T-cell (primary cell): Measurements from ENCODE around the gene DEK. TPM values are rescaled to one million over a fixed set of nuclear protein-coding genes. Genes with fewer than 3 reads are reported as not detected.
"Not testable (repeated sequence)": the region's sequence is repeated elsewhere in the genome, so short reads cannot be mapped to it uniquely, and the experiment has no call there.

ENCODE experiments used
- ATAC-seq, 4 experiments: fragments of 200-7000 bp in 3 of 4; fragments of 150-1000 bp in 1 of 4; cut with Tn5 transposase; replicated peaks in 1 of 4; 1 replicate in 3 of 4; 2 replicates in 1 of 4; pipeline ENCODE4 v1.10.0; 2021; ENCODE audit warnings: moderate library complexity in 3 of 4, mild to moderate bottlenecking in 2 of 4, moderate number of reproducible peaks in 1 of 4
- CTCF ChIA-PET, 2 donors: fragments of 300-600 bp; sonication (Branson Sonifier 250); formaldehyde crosslinking; loops; one replicate each; lab custom pipeline; 2022; ENCODE audit warnings: antibody characterized with exemption in 2 of 2; lab: Charles Lee
- POLR2A ChIA-PET, 2 donors: fragments of 300-600 bp; sonication (Branson Sonifier 250); formaldehyde crosslinking; loops; one replicate each; lab custom pipeline; 2022; ENCODE audit warnings: antibody characterized with exemption in 2 of 2; lab: Charles Lee
- DNase-seq, 35 experiments: peaks; one replicate each; pipeline versions ENCODE4 v3.0.0 to v3.0.0-alpha.2; 2013 to 2023
- H3K27ac ChIP-seq: one replicate; pipeline ENCODE4 v1.5.1; 2013; ENCODE audit warnings: low read length
- H3K27me3 ChIP-seq, 2 experiments: replicated peaks in 1 of 2; 1 replicate in 1 of 2; 2 replicates in 1 of 2; pipeline versions ENCODE4 v1.6.1 to v1.7.0; 2013; ENCODE audit warnings: low read length in 1 of 2, mixed read lengths in 1 of 2; ENCODE audit not compliant: control insufficient read depth in 2 of 2, insufficient read depth in 2 of 2; ENCODE audit errors: extremely low read depth in 1 of 2
- H3K36me3 ChIP-seq, 2 donors: 1 replicate in 1 of 2; 2 replicates in 1 of 2; pipeline versions ENCODE4 v1.6.1 to v1.7.0; 2013; ENCODE audit warnings: low read length in 1 of 2; ENCODE audit not compliant: control insufficient read depth in 2 of 2, insufficient read depth in 1 of 2; ENCODE audit errors: extremely low read depth in 1 of 2
- H3K4me1 ChIP-seq, 2 experiments: 1 replicate in 1 of 2; 2 replicates in 1 of 2; pipeline versions ENCODE4 v1.6.1 to v1.7.0; 2013; ENCODE audit warnings: low read length in 2 of 2, mixed read lengths in 1 of 2; ENCODE audit not compliant: insufficient read depth in 2 of 2, control insufficient read depth in 1 of 2; ENCODE audit errors: extremely low read depth in 1 of 2
- H3K4me3 ChIP-seq, 2 donors: 1 replicate in 1 of 2; 2 replicates in 1 of 2; pipeline versions ENCODE4 v1.5.1 to v1.7.0; 2013; ENCODE audit warnings: mild to moderate bottlenecking in 2 of 2, low read length in 1 of 2, moderate library complexity in 1 of 2; ENCODE audit not compliant: control insufficient read depth in 1 of 2; ENCODE audit errors: extremely low read depth in 1 of 2
- H3K9me3 ChIP-seq: 2 replicates; pipeline ENCODE4 v1.7.0; 2013
- H3K27ac Mint-ChIP-seq, 2 donors: one replicate each; pipeline ENCODE4 v1.8.0; 2020 to 2021; ENCODE audit warnings: mild to moderate bottlenecking in 2 of 2, mixed read lengths in 2 of 2
- H3K27me3 Mint-ChIP-seq, 2 donors: one replicate each; pipeline ENCODE4 v1.8.0; 2021 to 2022; ENCODE audit warnings: mixed read lengths in 2 of 2
- H3K36me3 Mint-ChIP-seq: one replicate; pipeline ENCODE4 v1.8.0; 2021; ENCODE audit warnings: mixed read lengths
- H3K4me1 Mint-ChIP-seq, 3 donors: one replicate each; pipeline ENCODE4 v1.8.0; 2020 to 2022; ENCODE audit warnings: mixed read lengths in 3 of 3, mild to moderate bottlenecking in 1 of 3
- H3K4me3 Mint-ChIP-seq, 3 donors: one replicate each; pipeline ENCODE4 v1.8.0; 2020 to 2022; ENCODE audit warnings: mild to moderate bottlenecking in 3 of 3, mixed read lengths in 3 of 3, moderate library complexity in 3 of 3
- H3K9me3 Mint-ChIP-seq, 3 donors: one replicate each; pipeline ENCODE4 v1.8.0; 2020 to 2022; ENCODE audit warnings: mixed read lengths in 3 of 3
- WGBS: methylation state at CpG from one replicate; pipeline ENCODE4 v1.1.5; 2013; ENCODE audit warnings: missing lambda C conversion rate; ENCODE audit not compliant: insufficient coverage; 5-methylcytosine and 5-hydroxymethylcytosine counted together
- total RNA-seq, 35 experiments: library from RNA in 6 of 35; stranded (reverse) in 6 of 35; fragments of 120-200 nt in 1 of 35; gene quantifications; one replicate each; pipeline versions ENCODE4 v1.2.1 to v1.2.4 and lab custom pipeline; 2013 to 2026

Gene DEK
- total RNA-seq, 5 donors from 2014 or later (not counting 1 experiment from before 2014, with no cell fraction given), result 60.7 to 113 (median 103) TPM

DNA sequence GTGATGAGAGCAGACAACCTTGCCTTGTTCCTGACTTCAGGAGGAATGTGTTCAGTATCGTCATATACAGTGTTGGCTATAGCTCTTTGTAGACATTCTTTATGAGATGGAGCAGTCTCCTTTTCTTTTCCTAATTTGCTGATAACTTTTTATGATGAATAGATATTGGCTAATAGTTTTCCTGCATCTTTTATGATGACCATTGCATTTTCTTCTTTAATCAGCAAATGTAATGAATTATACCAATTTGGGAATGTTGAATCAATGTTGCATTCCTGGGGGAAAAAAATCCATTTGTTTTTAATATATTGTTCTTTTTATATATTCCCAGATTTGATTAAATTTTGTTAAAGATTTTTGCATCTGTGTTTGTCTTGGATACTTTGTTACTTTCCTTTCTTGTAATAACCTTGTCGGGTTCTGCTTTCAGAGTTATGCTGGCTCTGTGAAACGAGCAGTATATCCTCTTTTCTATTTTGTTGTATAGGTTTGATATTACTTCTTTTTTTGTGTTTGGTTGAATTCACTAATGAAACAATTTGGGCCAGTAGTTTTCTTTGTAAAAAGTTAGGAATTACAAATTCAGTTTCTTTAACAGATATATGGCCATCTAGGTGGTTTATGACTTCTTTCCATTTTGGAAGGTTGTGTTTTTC, 85.2 kb downstream of the DEK start:
- peaks cover 16 to 20% (median 16%) of the 10 kb centered on the region in 3 donors for H3K4me1 Mint-ChIP-seq
- H3K4me3 Mint-ChIP-seq, result no peak overlapping the region
- peaks cover 77% of the 10 kb centered on the region for H3K36me3 Mint-ChIP-seq
- no peak for ATAC-seq
- ChIA-PET CTCF (interaction anchor here (0.6 to 0.7 kb wide), 2 partner anchors 12 to 23 kb away, joined by 5 to 7 read pairs; no protein-coding TSS in a partner anchor), POLR2A (interaction anchor here in 1 of 2 donors (0.6 kb wide), 1 partner anchor 211 kb away, joined by 9 read pairs; no protein-coding TSS in a partner anchor)
- no CpG with 5 or more reads among the region's 3 CpGs for WGBS
- Histone ChIP-seq H3K27ac (no peak overlapping the region), H3K4me1 (no peaks in the 10 kb centered on the region), H3K4me3 (no peak overlapping the region), H3K27me3 (no peaks in the 10 kb centered on the region), H3K9me3 (no peaks in the 10 kb centered on the region), H3K36me3 (peaks cover 0 to 10% of the 10 kb centered on the region in 2 donors)
- no peaks in the 10 kb centered on the region for H3K9me3 Mint-ChIP-seq
- no peaks in the 10 kb centered on the region for H3K27me3 Mint-ChIP-seq
- DNase-seq, result no peak
- no peak overlapping the region for H3K27ac Mint-ChIP-seq

DNA sequence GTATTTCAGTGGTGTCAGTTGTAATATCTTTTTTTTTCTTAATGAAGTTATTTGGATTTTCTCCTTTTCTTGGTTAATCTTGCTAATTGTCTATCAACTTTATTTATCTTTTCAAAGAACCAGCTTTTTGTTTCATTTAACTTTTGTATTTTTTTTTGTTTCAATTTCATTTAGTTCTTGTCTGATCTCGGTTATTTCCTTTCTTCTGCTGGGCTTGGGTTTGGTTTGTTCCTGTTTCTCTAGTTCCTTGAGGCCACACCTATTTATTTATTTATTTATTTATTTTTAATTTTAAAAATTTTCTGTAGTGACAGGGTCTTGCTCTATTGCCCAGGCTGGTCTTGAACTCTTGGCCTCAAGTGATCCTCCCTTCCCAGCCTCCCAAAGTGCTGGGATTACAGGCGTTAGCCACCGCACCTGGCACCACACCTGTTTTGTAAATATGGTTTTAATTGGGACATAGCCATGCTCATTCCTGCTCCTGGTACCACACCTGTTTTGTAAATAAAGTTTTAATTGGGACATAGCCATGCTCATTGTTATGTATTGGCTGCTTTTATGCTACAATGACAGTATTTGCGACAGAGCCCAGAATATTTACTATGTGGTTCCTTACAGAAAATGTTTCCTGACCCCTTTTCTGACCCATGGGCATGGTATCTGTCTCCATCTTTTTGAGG, 86.9 kb downstream of the DEK start:
- no peak for ATAC-seq
- H3K36me3 Mint-ChIP-seq, result peaks cover 72% of the 10 kb centered on the region
- peaks cover 16 to 20% (median 16%) of the 10 kb centered on the region in 3 donors for H3K4me1 Mint-ChIP-seq
- no peak overlapping the region for H3K4me3 ChIP-seq
- ChIA-PET CTCF (interaction anchor here in 1 of 2 donors (0.6 kb wide), 1 partner anchor 13 kb away, joined by 5 read pairs; no protein-coding TSS in a partner anchor), POLR2A (no interaction called here)
- no CpG with 5 or more reads among the region's 4 CpGs for WGBS
- no peak overlapping the region for H3K27ac Mint-ChIP-seq
- no peaks in the 10 kb centered on the region for H3K27me3 ChIP-seq
- H3K9me3 ChIP-seq, result no peaks in the 10 kb centered on the region
- H3K36me3 ChIP-seq, result peaks cover 0 to 7% of the 10 kb centered on the region in 2 donors
- H3K27ac ChIP-seq, result no peak overlapping the region
- no peaks in the 10 kb centered on the region for H3K27me3 Mint-ChIP-seq
- H3K4me1 ChIP-seq, result no peaks in the 10 kb centered on the region
- no peaks in the 10 kb centered on the region for H3K9me3 Mint-ChIP-seq
- no peak overlapping the region for H3K4me3 Mint-ChIP-seq
- no peak for DNase-seq

DNA sequence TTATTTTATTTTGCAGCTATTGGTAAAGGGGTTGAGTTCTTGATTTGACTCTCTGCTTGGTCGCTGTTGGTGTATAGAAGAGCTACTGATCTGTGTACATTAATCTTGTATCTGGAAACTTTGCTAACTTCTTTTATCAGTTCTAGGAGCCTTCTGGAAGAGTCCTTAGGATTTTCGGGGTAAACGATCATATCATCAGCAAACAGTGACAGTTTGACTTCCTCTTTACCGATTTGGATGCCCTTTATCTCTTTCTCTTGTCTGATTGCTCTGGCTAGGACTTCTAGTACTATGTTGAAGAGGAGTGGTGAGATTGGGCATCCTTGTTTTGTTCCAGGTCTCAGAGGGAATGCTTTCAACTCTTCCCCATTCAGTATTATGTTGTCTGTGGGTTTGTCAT, 88.1 kb downstream of the DEK start:
- no CpG with 5 or more reads among the region's 4 CpGs for WGBS
- ATAC-seq, POLR2A ChIA-PET, H3K4me3 Mint-ChIP-seq, H3K27ac ChIP-seq, H3K4me1 ChIP-seq, H3K27me3 Mint-ChIP-seq, H3K9me3 Mint-ChIP-seq, H3K4me3 ChIP-seq, H3K9me3 ChIP-seq, DNase-seq, CTCF ChIA-PET, H3K27me3 ChIP-seq, H3K27ac Mint-ChIP-seq: not testable (repeated sequence)
- H3K36me3 ChIP-seq, result peaks cover 0 to 11% of the 10 kb centered on the region in 2 donors
- Mint-ChIP-seq H3K4me1 (peaks cover 16 to 20% (median 16%) of the 10 kb centered on the region in 3 donors), H3K36me3 (peaks cover 70% of the 10 kb centered on the region)

Other genes starting within 250 kb of the DEK start
- gene NHLRC1, start 141.9 kb downstream of the DEK start, total RNA-seq, result 1 to 10 TPM in 2 of 5 donors, under 1 TPM in 3; 0.48 to 1.2 (median 0.99) TPM
- 1 to 10 TPM; 4.2 to 6.5 (median 5.5) TPM for gene TPMT, start 109.5 kb downstream of the DEK start, total RNA-seq
- 10 to 100 TPM in 3 of 5 donors, 1 to 10 TPM in 2; 9.0 to 10.7 (median 10.4) TPM for gene KDM1B, start 109.1 kb downstream of the DEK start, total RNA-seq
- gene RNF144B, start 122.8 kb upstream of the DEK start, total RNA-seq, result 1 to 10 TPM; 3.2 to 4.8 (median 4.3) TPM